ENCODE data around the gene KCTD10.

GRCh38 chr12:109519787-109520186, 42.7 kb upstream of the KCTD10 start:
- TF ChIP-seq CTCF (IDR thresholded peaks at IDR 0.05) (no peak), POLR2A (IDR thresholded peaks at IDR 0.05) (no peak)

All from uterus (tissue), 2 donors.